Suprapubic skin (tissue), 4 donors: ENCODE data around the gene CYP19A1. TPM values are rescaled to one million over a fixed set of nuclear protein-coding genes. Genes with fewer than 3 reads are reported as not detected.

Experiments used
- DNase-seq, 2 donors: peaks; one replicate each; pipeline ENCODE4 v3.0.0-alpha.2; 2019; ENCODE audit warnings: low spot score in 2 of 2
- H3K27ac ChIP-seq: fragments of 200-600 bp; sonication (generic); one replicate; pipeline ENCODE4 v1.5.1; 2019
- H3K27me3 ChIP-seq: fragments of 200-600 bp; sonication (generic); one replicate; pipeline ENCODE4 v1.5.1; 2019
- H3K36me3 ChIP-seq: fragments of 200-600 bp; sonication (generic); one replicate; pipeline ENCODE4 v1.5.1; 2019
- H3K4me1 ChIP-seq: fragments of 200-600 bp; sonication (generic); one replicate; pipeline ENCODE4 v1.5.1; 2019
- H3K4me3 ChIP-seq: fragments of 200-600 bp; sonication (generic); one replicate; pipeline ENCODE4 v1.5.1; 2019; ENCODE audit warnings: mild to moderate bottlenecking
- H3K9me3 ChIP-seq: fragments of 200-600 bp; sonication (generic); one replicate; pipeline ENCODE4 v1.5.1; 2019
- CTCF ChIP-seq, 2 donors: fragments of 200-600 bp in 1 of 2; fragments of 450-650 bp in 1 of 2; sonication (generic) in 1 of 2; IDR thresholded peaks; one replicate each; pipeline ENCODE4 v1.5.1; 2016 to 2019; ENCODE audit warnings: antibody characterized with exemption in 2 of 2, mild to moderate bottlenecking in 1 of 2, moderate library complexity in 1 of 2
- EP300 ChIP-seq: sonication (generic); formaldehyde crosslinking; IDR thresholded peaks from one replicate; pipeline ENCODE4 v1.6.1; 2017; ENCODE audit warnings: antibody characterized with exemption
- POLR2A ChIP-seq, 2 donors: fragments of 450-650 bp; IDR thresholded peaks; one replicate each; pipeline ENCODE4 v1.6.1; 2017; ENCODE audit warnings: antibody characterized with exemption in 2 of 2, mild to moderate bottlenecking in 2 of 2, moderate library complexity in 2 of 2
- POLR2AphosphoS5 ChIP-seq, 3 donors: sonication (generic); formaldehyde crosslinking; IDR thresholded peaks; one replicate each; pipeline ENCODE4 v1.6.1; 2017; ENCODE audit warnings: antibody characterized with exemption in 3 of 3
- WGBS: methylation state at CpG from one replicate; pipeline ENCODE4 v1.1.5; 2018; 5-methylcytosine and 5-hydroxymethylcytosine counted together
- total RNA-seq, 4 donors: library from RNA; depleted of rRNA; stranded (reverse); fragments of >200 nt; gene quantifications; one replicate each; pipeline ENCODE4 v1.1.0, GENCODE V29; 2016

Gene CYP19A1
- total RNA-seq, 4 donors from 2014 or later = 2.7 to 6.8 (median 5.6) TPM

DNA sequence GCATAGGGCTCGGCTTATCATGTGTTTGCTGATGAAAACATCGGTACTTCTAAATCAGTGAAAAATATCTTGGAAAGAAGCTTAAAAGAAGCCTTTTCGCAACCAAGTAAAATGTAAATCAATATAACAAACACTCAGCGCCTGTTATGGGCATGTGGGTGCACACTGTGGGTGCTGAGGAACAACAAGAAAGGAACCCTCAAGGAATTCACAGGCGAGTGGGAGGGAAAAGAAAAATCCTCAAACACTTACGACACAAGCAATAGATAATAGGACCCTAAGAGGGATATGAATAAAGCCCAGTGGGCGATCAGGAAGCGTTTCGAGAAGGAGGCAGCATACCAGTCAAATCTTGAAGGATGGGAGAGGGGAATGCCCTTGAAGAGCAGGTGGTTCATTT is 25.0 kb upstream of the CYP19A1 start:
- no peak for DNase-seq
- TF ChIP-seq EP300 (no peak), CTCF (IDR thresholded peaks at IDR 0.05) (no peak), POLR2A (IDR thresholded peaks at IDR 0.05) (no peak)

DNA sequence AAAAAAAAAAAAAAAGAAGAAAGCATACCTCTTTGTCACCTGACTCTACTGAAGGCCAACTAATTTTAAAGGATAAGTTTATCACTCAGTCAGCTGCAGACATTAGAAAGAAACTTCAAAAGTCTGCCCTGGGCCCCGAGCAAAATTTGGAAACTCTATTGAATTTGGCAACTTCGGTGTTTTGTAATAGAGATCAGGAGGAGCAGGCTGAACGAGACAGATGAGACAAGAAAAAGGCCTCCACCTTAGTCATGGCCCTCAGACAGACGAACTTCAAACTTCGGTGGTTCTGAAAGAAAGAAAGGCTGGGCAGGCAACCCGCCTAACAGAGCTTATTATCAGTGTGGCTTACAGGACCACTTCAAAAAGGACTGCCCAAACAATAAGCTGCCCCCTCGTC is 21.6 kb upstream of the CYP19A1 start:
- no peaks in the 10 kb centered on the region for H3K36me3 ChIP-seq
- no peak overlapping the region for H3K4me3 ChIP-seq
- 47% methylated on average over 7 of the region's 7 CpGs for WGBS
- no peak overlapping the region for H3K27ac ChIP-seq
- no peaks in the 10 kb centered on the region for H3K9me3 ChIP-seq
- DNase-seq = no peak
- H3K4me1 ChIP-seq = no peaks in the 10 kb centered on the region
- H3K27me3 ChIP-seq = no peaks in the 10 kb centered on the region
- TF ChIP-seq POLR2AphosphoS5 (IDR thresholded peaks at IDR 0.05) (no peak), CTCF (IDR thresholded peaks at IDR 0.05) (no peak), POLR2A (IDR thresholded peaks at IDR 0.05) (no peak), EP300 (no peak)

More for the DNA sequence above, 25.0 kb upstream of the CYP19A1 start:
- Histone ChIP-seq H3K27ac (no peak overlapping the region), H3K36me3 (no peaks in the 10 kb centered on the region), H3K4me3 (no peak overlapping the region), H3K4me1 (peaks cover 4% of the 10 kb centered on the region), H3K27me3 (no peaks in the 10 kb centered on the region), H3K9me3 (no peaks in the 10 kb centered on the region)
- 67% methylated on average over 9 of the region's 9 CpGs for WGBS

DNA sequence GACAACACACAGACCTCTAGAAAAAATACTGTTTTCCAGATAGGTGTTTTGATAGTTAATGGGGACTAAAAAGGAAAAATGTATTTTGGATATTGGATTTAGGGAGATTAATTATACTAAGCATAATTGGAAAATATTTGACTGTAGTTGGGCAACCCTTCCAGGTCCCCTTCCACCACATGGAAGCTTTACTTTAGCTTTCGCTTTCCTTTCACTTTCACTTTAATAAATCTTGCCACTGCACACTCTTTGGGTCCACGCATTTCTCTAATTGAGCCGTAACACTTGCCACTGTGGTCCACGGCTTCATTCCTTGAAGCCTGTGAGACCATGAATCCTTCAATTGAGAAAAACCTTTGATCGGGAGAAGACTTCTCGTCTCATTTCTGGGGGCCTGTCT is 18.6 kb upstream of the CYP19A1 start:
- TF ChIP-seq EP300 = no peak
- TF ChIP-seq CTCF (IDR thresholded peaks at IDR 0.05) = no peak
- TF ChIP-seq POLR2AphosphoS5 (IDR thresholded peaks at IDR 0.05) = no peak
- TF ChIP-seq POLR2A (IDR thresholded peaks at IDR 0.05) = no peak
- no peaks in the 10 kb centered on the region for H3K9me3 ChIP-seq
- 92% methylated on average over 6 of the region's 6 CpGs for WGBS
- no peak for DNase-seq
- H3K27me3 ChIP-seq = no peaks in the 10 kb centered on the region
- H3K4me1 ChIP-seq = no peaks in the 10 kb centered on the region
- H3K4me3 ChIP-seq = no peak overlapping the region
- H3K36me3 ChIP-seq = no peaks in the 10 kb centered on the region
- no peak overlapping the region for H3K27ac ChIP-seq

GRCh38 chr15:51356147-51356546 is 17.8 kb upstream of the CYP19A1 start:
- TF ChIP-seq EP300 (no peak), CTCF (IDR thresholded peaks at IDR 0.05) (no peak), POLR2A (IDR thresholded peaks at IDR 0.05) (no peak), POLR2AphosphoS5 (IDR thresholded peaks at IDR 0.05) (no peak)
- H3K4me1 ChIP-seq = no peaks in the 10 kb centered on the region
- no peak for DNase-seq
- H3K4me3 ChIP-seq = no peak overlapping the region
- H3K36me3 ChIP-seq = no peaks in the 10 kb centered on the region
- no peaks in the 10 kb centered on the region for H3K27me3 ChIP-seq
- 95% methylated on average over 5 of the region's 5 CpGs for WGBS
- H3K9me3 ChIP-seq = no peaks in the 10 kb centered on the region
- H3K27ac ChIP-seq = no peak overlapping the region

DNA sequence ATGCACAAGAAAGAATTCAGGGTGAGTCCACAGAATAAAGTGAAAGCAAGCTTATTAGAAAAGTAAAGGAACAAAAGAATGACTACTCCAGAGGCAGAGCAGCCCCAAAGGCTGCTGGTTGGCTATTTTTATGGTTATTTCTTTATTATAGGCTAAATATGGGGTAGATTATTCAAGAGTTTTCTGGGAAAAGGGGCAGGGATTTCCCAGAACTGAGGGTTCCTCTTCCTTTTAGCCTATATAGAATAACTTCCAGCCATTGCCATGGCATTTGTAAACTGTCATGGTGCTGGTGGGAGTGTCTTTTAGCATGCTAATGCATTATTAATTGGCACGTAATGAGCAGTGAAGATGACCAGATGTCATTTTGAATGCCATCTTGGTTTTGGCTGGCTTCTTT is 16.7 kb upstream of the CYP19A1 start:
- DNase-seq = no peak
- no peak overlapping the region for H3K4me3 ChIP-seq
- TF ChIP-seq POLR2A (IDR thresholded peaks at IDR 0.05) = no peak
- no peak for TF ChIP-seq POLR2AphosphoS5 (IDR thresholded peaks at IDR 0.05)
- no peak for TF ChIP-seq CTCF (IDR thresholded peaks at IDR 0.05)
- no peak for TF ChIP-seq EP300
- no peaks in the 10 kb centered on the region for H3K36me3 ChIP-seq
- 77% methylated on average over 1 of the region's 1 CpG for WGBS
- H3K27ac ChIP-seq = no peak overlapping the region
- no peaks in the 10 kb centered on the region for H3K4me1 ChIP-seq
- no peaks in the 10 kb centered on the region for H3K9me3 ChIP-seq
- H3K27me3 ChIP-seq = no peaks in the 10 kb centered on the region
